Activated CD4-positive, alpha-beta T cell treated with anti-CD3 and anti-CD28 coated beads, Interleukin-2, amount 50 U/mL, for 16 hours (primary cell): Measurements from ENCODE around the gene DCTN2.

Experiments
- DNase-seq: peaks from one replicate; pipeline ENCODE4 v3.0.0-alpha.2; 2020

The DCTN2 gene

GRCh38 chr12:57485695-57486094 is 61.3 kb downstream of the DCTN2 start:
- DNase-seq, result no peak

- no peak for DNase-seq
Observed at GRCh38 chr12:57483466-57483865, 63.5 kb downstream of the DCTN2 start.

- no peak for DNase-seq
Observed at GRCh38 chr12:57481671-57482070, 65.3 kb downstream of the DCTN2 start.
